ENCODE data around the gene PTPRT. TPM values are rescaled to one million over a fixed set of nuclear protein-coding genes. Genes with fewer than 3 reads are reported as not detected.

The PTPRT gene
- total RNA-seq, 4 donors from 2014 or later = under 0.01 to 2.1 TPM; not detected in 2

DNA sequence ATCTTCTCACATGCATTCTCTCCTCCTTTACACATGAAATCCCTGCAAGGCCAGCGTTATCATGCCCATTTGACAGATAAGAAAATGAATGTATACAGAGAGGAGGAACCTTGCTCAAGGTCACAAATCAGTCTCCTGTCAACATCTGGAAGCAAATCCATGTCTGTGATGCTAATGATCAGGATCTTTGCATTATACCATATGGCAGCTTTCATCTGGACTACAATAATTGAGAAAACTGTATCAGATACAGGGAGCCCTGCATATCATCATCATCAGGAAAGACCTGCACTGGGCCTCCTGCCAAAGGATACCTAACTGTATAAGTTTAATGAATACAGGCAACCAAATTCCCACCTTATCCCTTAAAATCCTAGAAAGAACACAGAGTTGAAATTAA is 213.7 kb downstream of the PTPRT start:
- no peaks in the 10 kb centered on the region for H3K4me1 ChIP-seq
- H3K36me3 ChIP-seq = no peaks in the 10 kb centered on the region
- H3K9me3 ChIP-seq = no peaks in the 10 kb centered on the region
- no peaks in the 10 kb centered on the region for H3K27me3 ChIP-seq
- H3K4me3 ChIP-seq = no peak overlapping the region
- H3K27ac ChIP-seq = no peak overlapping the region
- TF ChIP-seq, protein P1, sequence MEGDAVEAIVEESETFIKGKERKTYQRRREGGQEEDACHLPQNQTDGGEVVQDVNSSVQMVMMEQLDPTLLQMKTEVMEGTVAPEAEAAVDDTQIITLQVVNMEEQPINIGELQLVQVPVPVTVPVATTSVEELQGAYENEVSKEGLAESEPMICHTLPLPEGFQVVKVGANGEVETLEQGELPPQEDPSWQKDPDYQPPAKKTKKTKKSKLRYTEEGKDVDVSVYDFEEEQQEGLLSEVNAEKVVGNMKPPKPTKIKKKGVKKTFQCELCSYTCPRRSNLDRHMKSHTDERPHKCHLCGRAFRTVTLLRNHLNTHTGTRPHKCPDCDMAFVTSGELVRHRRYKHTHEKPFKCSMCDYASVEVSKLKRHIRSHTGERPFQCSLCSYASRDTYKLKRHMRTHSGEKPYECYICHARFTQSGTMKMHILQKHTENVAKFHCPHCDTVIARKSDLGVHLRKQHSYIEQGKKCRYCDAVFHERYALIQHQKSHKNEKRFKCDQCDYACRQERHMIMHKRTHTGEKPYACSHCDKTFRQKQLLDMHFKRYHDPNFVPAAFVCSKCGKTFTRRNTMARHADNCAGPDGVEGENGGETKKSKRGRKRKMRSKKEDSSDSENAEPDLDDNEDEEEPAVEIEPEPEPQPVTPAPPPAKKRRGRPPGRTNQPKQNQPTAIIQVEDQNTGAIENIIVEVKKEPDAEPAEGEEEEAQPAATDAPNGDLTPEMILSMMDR (IDR thresholded peaks at IDR 0.05) = no peak
- TF ChIP-seq POLR2A (IDR thresholded peaks at IDR 0.05) = no peak
- intact Hi-C loops (cut with DNase I; ENCODE audit: low total_unique reads) = no loop called here
- no peak for DNase-seq

- Histone ChIP-seq H3K27ac (no peak overlapping the region), H3K27me3 (no peaks in the 10 kb centered on the region), H3K4me1 (no peaks in the 10 kb centered on the region), H3K9me3 (no peaks in the 10 kb centered on the region), H3K36me3 (no peaks in the 10 kb centered on the region), H3K4me3 (no peak overlapping the region)
- intact Hi-C loops (cut with DNase I; ENCODE audit: low total_unique reads) = no loop called here
- TF ChIP-seq POLR2A (IDR thresholded peaks at IDR 0.05) = no peak
- TF ChIP-seq, protein P1 (IDR thresholded peaks at IDR 0.05) = no peak
- DNase-seq = no peak
These were observed 215.4 kb downstream of the PTPRT start for GRCh38 chr20:42974347-42974746.

DNA sequence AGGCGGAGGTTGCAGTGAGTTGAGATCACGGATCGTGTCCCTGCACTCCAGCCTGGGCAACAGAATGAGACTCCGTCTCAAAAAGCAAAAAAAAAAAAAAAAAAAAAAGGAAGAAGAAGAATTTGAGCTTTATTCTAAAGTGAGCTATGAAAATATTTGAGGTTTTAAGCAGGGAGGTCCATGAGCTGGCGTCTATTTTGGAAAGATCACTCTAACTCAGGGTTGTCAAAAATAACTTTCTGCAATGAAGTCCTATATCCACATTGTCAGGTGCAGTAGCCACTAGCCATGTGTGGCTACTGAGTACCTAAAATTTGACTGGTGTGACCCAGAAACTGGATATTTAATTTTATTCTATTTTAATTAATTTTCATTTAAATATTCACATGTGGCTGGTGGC is 217.1 kb downstream of the PTPRT start:
- H3K36me3 ChIP-seq = no peaks in the 10 kb centered on the region
- TF ChIP-seq, protein P1 (IDR thresholded peaks at IDR 0.05) = no peak
- no peak for TF ChIP-seq POLR2A (IDR thresholded peaks at IDR 0.05)
- H3K27me3 ChIP-seq = no peaks in the 10 kb centered on the region
- no peak overlapping the region for H3K27ac ChIP-seq
- no peaks in the 10 kb centered on the region for H3K4me1 ChIP-seq
- intact Hi-C loops (cut with DNase I; ENCODE audit: low total_unique reads) = no loop called here
- H3K9me3 ChIP-seq = no peaks in the 10 kb centered on the region
- DNase-seq = no peak
- no peak overlapping the region for H3K4me3 ChIP-seq

DNA sequence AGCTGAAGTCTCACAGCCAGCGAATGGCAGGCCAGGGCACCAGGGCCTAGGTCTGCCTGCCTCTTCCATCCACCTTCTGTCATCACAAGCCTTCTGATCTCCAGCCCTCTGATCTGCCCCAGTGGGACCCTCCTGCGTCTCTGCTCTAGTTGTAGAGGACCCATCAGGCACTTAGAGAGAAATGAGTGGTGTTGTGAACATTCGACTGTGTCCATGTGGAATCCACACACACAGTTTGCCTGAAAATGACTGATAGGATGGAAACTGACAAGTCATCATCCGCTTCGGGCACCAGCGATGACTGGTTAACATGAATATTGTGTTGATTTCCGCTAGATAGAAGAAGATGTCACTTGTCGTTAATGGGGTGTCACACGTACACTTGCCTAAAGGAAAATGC is 221.0 kb downstream of the PTPRT start:
- H3K36me3 ChIP-seq = no peaks in the 10 kb centered on the region
- no peaks in the 10 kb centered on the region for H3K4me1 ChIP-seq
- H3K27ac ChIP-seq = no peak overlapping the region
- H3K9me3 ChIP-seq = no peaks in the 10 kb centered on the region
- no peaks in the 10 kb centered on the region for H3K27me3 ChIP-seq
- no peak for TF ChIP-seq POLR2A (IDR thresholded peaks at IDR 0.05)
- TF ChIP-seq, protein P1 (IDR thresholded peaks at IDR 0.05) = no peak
- no peak for DNase-seq
- intact Hi-C loops (cut with DNase I; ENCODE audit: low total_unique reads) = no loop called here
- H3K4me3 ChIP-seq = no peak overlapping the region

DNA sequence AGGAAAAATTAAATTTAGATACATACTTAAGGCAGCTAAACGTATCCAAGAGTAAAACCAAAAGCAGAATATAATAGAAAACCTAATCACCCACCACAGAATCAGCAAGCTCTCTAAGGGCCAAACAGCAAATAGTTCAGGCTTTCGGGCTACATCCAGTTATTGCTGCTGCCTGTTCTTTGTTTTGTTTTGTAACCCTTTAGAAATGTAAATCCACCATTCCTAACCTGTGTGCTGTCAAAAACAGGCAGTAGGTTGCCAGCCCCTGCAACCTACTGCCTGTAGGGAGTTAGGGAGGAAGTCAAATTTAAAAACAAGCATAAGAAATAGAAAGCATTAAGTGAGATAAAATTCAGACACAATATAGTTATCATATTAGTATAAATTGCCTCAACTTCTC is 225.9 kb downstream of the PTPRT start:
- H3K4me3 ChIP-seq = no peak overlapping the region
- H3K36me3 ChIP-seq = no peaks in the 10 kb centered on the region
- no peaks in the 10 kb centered on the region for H3K4me1 ChIP-seq
- H3K9me3 ChIP-seq = no peaks in the 10 kb centered on the region
- intact Hi-C loops (cut with DNase I; ENCODE audit: low total_unique reads) = no loop called here
- no peaks in the 10 kb centered on the region for H3K27me3 ChIP-seq
- H3K27ac ChIP-seq = no peak overlapping the region
- TF ChIP-seq POLR2A (IDR thresholded peaks at IDR 0.05) = no peak
- TF ChIP-seq, protein P1 (IDR thresholded peaks at IDR 0.05) = no peak
- no peak for DNase-seq

All from uterus (tissue), 4 donors.